GM12874 (cell line): ENCODE results near the gene METRN.

ENCODE experiments used
- TF ChIP-seq, protein P1 (sequence below): IDR thresholded peaks from 2 replicates; pipeline ENCODE4 v1.5.1; 2011; ENCODE audit warnings: low read depth, mild to moderate bottlenecking, control low read depth, low read length, moderate library complexity; ENCODE audit not compliant: insufficient read depth

METRN gene

GRCh38 chr16:725041-725376 lies 10.1 kb downstream of the METRN start:
- TF ChIP-seq, protein P1, sequence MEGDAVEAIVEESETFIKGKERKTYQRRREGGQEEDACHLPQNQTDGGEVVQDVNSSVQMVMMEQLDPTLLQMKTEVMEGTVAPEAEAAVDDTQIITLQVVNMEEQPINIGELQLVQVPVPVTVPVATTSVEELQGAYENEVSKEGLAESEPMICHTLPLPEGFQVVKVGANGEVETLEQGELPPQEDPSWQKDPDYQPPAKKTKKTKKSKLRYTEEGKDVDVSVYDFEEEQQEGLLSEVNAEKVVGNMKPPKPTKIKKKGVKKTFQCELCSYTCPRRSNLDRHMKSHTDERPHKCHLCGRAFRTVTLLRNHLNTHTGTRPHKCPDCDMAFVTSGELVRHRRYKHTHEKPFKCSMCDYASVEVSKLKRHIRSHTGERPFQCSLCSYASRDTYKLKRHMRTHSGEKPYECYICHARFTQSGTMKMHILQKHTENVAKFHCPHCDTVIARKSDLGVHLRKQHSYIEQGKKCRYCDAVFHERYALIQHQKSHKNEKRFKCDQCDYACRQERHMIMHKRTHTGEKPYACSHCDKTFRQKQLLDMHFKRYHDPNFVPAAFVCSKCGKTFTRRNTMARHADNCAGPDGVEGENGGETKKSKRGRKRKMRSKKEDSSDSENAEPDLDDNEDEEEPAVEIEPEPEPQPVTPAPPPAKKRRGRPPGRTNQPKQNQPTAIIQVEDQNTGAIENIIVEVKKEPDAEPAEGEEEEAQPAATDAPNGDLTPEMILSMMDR = no peak

DNA sequence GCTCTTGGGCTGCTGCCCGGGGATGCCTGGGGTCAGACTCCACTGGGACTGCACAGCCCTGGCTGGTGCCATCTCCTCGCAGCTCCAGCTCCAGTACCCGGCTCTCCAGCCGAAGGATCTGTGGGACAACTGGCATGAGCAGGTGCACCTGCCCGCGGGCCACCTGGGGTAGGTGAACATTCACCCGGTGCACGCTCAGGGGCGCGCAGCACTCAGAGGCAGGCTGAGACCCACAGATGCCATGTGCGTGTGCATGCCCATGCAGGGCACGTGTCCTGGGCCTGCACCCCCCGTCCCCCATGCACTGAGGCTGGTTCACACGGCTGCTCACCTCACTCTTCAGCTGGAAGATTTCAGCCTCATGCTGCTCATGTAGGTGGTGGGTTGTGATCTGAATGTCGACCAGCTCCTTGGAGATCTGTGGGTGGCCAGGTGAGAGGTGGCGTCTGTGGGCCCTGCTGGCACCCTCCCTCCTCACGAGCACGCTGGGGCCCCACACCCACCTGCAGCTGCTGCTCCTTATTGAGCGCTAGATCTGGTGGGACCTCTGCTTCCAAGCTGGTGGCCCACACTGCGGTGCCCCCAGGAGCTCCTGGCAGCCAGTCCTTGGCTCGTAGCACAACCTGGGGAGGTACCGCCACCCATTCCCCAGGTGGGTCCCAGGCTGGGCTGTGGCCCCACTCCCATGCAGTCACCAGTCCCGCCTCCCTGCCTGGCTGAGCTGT lies 10.7 kb downstream of the METRN start:
- TF ChIP-seq, protein P1 = no peak

GRCh38 chr16:726188-726437 lies 11.2 kb downstream of the METRN start:
- TF ChIP-seq, protein P1 = no peak

DNA sequence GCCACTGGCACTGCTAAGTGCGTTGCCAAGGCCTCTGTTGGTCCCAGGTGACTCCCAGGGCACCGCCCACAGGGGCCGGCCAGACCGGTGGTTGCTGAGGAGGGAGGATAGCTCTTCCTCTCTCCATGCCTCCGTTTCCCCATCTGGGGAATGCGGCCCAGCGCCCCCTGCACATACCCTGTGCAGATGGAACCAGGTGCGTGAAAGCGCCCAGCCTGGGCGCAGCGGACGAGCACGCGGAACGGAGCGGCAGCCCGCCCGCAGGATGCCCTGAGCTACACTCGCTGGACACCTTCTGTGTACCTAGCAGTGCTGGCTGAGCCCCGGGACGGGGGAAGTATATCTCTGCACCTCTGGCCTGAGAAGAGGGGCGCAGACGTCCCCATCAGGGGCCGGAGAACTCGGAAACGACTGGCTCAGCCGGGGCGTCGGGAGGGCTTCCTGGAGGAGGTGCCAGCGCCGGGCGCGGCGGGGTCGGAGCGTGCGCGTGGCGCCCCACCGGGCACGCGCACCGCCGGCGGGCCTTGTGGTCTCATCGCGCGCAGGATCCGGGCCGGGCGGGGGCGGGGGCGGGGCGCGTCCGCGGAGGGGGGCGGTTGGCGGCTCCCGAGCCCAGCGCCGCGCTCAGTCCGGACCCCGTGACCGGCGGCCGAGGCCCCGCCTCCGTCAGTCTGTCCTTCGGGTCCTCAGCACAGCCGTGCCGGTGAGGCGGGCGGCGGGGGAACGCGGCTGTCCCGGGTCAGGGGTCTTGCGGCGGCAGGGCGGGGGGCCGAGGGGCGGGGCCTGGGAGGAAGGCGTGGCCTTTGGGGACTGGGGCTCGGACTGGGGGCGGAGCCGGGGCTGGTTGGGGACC lies 11.7 kb downstream of the METRN start, which contains the start of the genes CCDC78 and HAGHL:
CCDC78 (minus strand) TSS at position 6 of the 853 bp plus-strand sequence. CDS start 76 bp downstream, outside the sequence.
HAGHL (plus strand) TSS at position 669 of the 853 bp plus-strand sequence. CDS start 404 bp downstream, outside the sequence.
- TF ChIP-seq, protein P1 = no peak

DNA sequence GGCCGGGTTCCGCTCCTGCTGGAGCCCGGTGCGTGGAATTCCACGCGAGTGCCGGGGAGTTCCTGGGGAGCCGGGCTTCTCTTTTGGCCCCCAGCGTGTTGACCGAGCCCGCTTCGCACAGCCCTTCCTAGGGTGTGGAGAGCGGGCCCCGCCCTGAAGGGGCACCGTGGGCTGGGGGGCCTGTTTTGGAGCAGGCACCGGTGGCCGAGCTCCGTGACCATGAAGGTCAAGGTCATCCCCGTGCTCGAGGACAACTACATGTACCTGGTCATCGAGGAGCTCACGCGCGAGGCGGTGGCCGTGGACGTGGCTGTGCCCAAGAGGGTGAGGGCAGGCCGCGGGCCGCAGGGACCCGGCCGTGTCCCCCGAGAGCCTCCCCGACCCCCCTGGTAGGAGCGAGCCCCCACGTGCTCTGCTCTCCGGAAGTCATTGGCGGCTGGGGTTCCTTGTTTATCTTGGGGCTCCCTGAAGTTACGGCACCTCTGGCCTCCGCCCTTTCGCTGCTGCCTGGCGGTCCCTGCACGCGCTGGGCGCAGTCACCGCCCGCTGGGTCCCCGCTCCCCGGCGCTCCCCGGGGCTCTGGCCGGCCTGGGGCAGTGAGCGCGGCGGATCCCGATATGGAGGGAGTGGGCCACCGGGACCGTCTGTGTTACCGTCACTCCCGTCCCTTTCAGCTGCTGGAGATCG lies 12.5 kb downstream of the METRN start:
- TF ChIP-seq, protein P1 = no peak

- TF ChIP-seq, protein P1 = no peak
Measured at GRCh38 chr16:728131-728889, 13.4 kb downstream of the METRN start.
